PC-9 (cell line): ENCODE data around the gene RARB. TPM values are rescaled to one million over a fixed set of nuclear protein-coding genes. Genes with fewer than 3 reads are reported as not detected.

Experiments used
- BruUV-seq: library from RNA; stranded (reverse); fragments of 400-500 nt; replicated peaks from 2 replicates; lab custom pipeline; 2021; lab: Mats Ljungman, UMichigan
- CTCF ChIA-PET: fragments of 300-600 bp; sonication (Branson Sonifier 250); formaldehyde crosslinking; loops from one replicate; lab custom pipeline; 2022; ENCODE audit warnings: antibody characterized with exemption; lab: Charles Lee
- POLR2A ChIA-PET: fragments of 300-600 bp; sonication (Branson Sonifier 250); formaldehyde crosslinking; loops from one replicate; lab custom pipeline; 2022; ENCODE audit warnings: antibody characterized with exemption; ENCODE audit not compliant: unreplicated experiment; lab: Charles Lee
- DNase-seq, 2 experiments: peaks; one replicate each; pipeline versions ENCODE4 v3.0.0 to v3.0.0-alpha.2; 2015 to 2022; ENCODE audit warnings: mixed read lengths in 1 of 2
- H2AFZ ChIP-seq: fragments of 200-600 bp; sonication (generic); 2 replicates; pipeline ENCODE4 v1.8.1; 2017; ENCODE audit warnings: antibody characterized with exemption
- H3F3A ChIP-seq: fragments of 200-600 bp; sonication (generic); 2 replicates; pipeline ENCODE4 v1.8.1; 2017; ENCODE audit warnings: antibody characterized with exemption, mild to moderate bottlenecking, low read depth; ENCODE audit not compliant: insufficient read depth
- H3K27ac ChIP-seq: fragments of 200-600 bp; sonication (generic); 2 replicates; pipeline ENCODE4 v1.6.1; 2016; ENCODE audit warnings: mixed run types
- H3K27me3 ChIP-seq: fragments of 200-600 bp; sonication (generic); 2 replicates; pipeline ENCODE4 v1.6.1; 2016; ENCODE audit warnings: low read depth, mixed run types; ENCODE audit not compliant: insufficient read depth
- H3K36me3 ChIP-seq: fragments of 200-600 bp; sonication (generic); 2 replicates; pipeline ENCODE4 v1.6.1; 2016; ENCODE audit warnings: low read depth, mixed run types
- H3K4me1 ChIP-seq: fragments of 200-600 bp; sonication (generic); replicated peaks from 2 replicates; pipeline ENCODE4 v1.6.1; 2016; ENCODE audit warnings: mixed run types; ENCODE audit not compliant: insufficient read depth
- H3K4me2 ChIP-seq: fragments of 200-600 bp; sonication (generic); 2 replicates; pipeline ENCODE4 v1.6.1; 2017; ENCODE audit warnings: mixed run types
- H3K4me3 ChIP-seq: fragments of 200-600 bp; sonication (generic); 2 replicates; pipeline ENCODE4 v1.6.1; 2016; ENCODE audit warnings: mixed run types
- H3K79me2 ChIP-seq: fragments of 200-600 bp; sonication (generic); 2 replicates; pipeline ENCODE4 v1.6.1; 2017; ENCODE audit warnings: low read depth, mixed run types
- H3K9me2 ChIP-seq: fragments of 200-600 bp; sonication (generic); 2 replicates; pipeline ENCODE4 v1.8.1; 2017; ENCODE audit warnings: mild to moderate bottlenecking; ENCODE audit not compliant: insufficient read depth
- H3K9me3 ChIP-seq: fragments of 200-600 bp; sonication (generic); 2 replicates; pipeline ENCODE4 v1.8.1; 2016; ENCODE audit warnings: low read depth; ENCODE audit not compliant: insufficient read depth
- H4K20me1 ChIP-seq: fragments of 200-600 bp; sonication (generic); 2 replicates; pipeline ENCODE4 v1.8.1; 2017; ENCODE audit not compliant: insufficient read depth
- EZH2 ChIP-seq: fragments of 200-600 bp; sonication (generic); IDR thresholded peaks from 2 replicates; pipeline ENCODE4 v1.8.0; 2017; ENCODE audit warnings: antibody characterized with exemption, low read depth
- intact Hi-C: fragments of 100-400 bp; cut with micrococcal nuclease; formaldehyde crosslinking; loops from one replicate; pipeline ENCODE4 v1.10.0; 2022; ENCODE audit not compliant: unreplicated experiment
- total RNA-seq: library from RNA; stranded (reverse); gene quantifications from 2 replicates; pipeline ENCODE4 v1.2.3, GENCODE V29; 2021
- TF ChIP-seq, protein P1 (sequence below): fragments of 200-600 bp; sonication (generic); conservative IDR thresholded peaks from 2 replicates; pipeline ENCODE4 v1.6.1; 2017; ENCODE audit warnings: mixed run types, antibody characterized with exemption, mild to moderate bottlenecking, moderate library complexity

Gene RARB
- total RNA-seq, 1 experiment from 2014 or later: 1.0 TPM

DNA sequence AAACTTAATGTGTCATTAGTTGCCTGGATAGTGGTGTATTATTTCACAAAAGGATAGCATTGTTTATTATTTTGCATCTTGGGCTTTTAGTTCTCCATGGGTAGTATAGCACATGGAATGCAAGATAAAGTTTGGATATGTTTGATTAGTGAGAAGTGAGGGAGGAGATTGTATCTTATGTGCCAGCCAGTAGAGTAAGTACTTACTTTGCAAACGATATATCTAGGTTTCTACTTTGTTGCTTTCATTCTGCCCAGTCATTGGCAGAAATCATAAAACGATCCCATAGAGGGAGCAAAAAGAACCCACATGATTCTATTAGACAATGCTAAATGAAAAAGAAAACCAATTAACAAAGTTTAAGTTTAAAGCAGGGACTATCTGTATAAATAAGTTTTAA lies 105.3 kb downstream of the RARB start:
- ChIA-PET CTCF (no interaction called here), POLR2A (no interaction called here)
- H3F3A ChIP-seq: no peaks in the 10 kb centered on the region
- no peak overlapping the region for H3K4me2 ChIP-seq
- TF ChIP-seq EZH2: no peak
- TF ChIP-seq, protein P1, sequence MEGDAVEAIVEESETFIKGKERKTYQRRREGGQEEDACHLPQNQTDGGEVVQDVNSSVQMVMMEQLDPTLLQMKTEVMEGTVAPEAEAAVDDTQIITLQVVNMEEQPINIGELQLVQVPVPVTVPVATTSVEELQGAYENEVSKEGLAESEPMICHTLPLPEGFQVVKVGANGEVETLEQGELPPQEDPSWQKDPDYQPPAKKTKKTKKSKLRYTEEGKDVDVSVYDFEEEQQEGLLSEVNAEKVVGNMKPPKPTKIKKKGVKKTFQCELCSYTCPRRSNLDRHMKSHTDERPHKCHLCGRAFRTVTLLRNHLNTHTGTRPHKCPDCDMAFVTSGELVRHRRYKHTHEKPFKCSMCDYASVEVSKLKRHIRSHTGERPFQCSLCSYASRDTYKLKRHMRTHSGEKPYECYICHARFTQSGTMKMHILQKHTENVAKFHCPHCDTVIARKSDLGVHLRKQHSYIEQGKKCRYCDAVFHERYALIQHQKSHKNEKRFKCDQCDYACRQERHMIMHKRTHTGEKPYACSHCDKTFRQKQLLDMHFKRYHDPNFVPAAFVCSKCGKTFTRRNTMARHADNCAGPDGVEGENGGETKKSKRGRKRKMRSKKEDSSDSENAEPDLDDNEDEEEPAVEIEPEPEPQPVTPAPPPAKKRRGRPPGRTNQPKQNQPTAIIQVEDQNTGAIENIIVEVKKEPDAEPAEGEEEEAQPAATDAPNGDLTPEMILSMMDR: no peak
- BruUV-seq: no TSS peak
- no peak overlapping the region for H2AFZ ChIP-seq
- H3K79me2 ChIP-seq: no peaks in the 10 kb centered on the region
- H3K27ac ChIP-seq: no peak overlapping the region
- H3K9me3 ChIP-seq: peaks cover 8% of the 10 kb centered on the region; the same call in 1 of the 2 replicates
- no peaks in the 10 kb centered on the region for H4K20me1 ChIP-seq
- no peak overlapping the region for H3K4me3 ChIP-seq
- no peaks in the 10 kb centered on the region for H3K9me2 ChIP-seq
- H3K27me3 ChIP-seq: no peaks in the 10 kb centered on the region
- no peaks in the 10 kb centered on the region for H3K4me1 ChIP-seq
- no peaks in the 10 kb centered on the region for H3K36me3 ChIP-seq
- intact Hi-C loops: no loop called here
- no peak for DNase-seq

DNA sequence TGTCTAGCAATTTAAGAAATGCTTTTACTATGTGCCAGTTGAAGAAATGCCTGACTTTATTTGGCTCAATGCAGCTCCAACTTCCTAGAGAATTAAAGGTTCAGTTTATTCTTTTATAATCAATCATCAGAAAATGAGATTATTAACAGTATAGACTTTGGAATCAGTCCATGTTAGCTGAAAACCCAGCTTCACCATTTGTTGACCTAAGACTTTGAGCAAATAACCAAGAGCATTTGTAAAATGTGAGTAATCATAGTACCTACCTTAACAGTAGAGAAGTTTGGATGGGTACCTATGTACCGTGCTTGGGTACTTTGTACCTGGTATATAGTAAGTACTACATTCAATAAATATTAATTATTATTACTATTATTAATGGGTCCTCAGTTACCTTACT lies 105.9 kb downstream of the RARB start:
- H4K20me1 ChIP-seq: no peaks in the 10 kb centered on the region
- H3K9me3 ChIP-seq: peaks cover 8% of the 10 kb centered on the region; the same call in 1 of the 2 replicates
- TF ChIP-seq, protein P1: no peak
- TF ChIP-seq EZH2: no peak
- H3K27ac ChIP-seq: no peak overlapping the region
- no TSS peak for BruUV-seq
- CTCF ChIA-PET: no interaction called here
- intact Hi-C loops: no loop called here
- H2AFZ ChIP-seq: no peak overlapping the region
- no peaks in the 10 kb centered on the region for H3K4me1 ChIP-seq
- no peak for DNase-seq
- no peak overlapping the region for H3K4me3 ChIP-seq
- H3K79me2 ChIP-seq: no peaks in the 10 kb centered on the region
- H3K27me3 ChIP-seq: no peaks in the 10 kb centered on the region
- no peak overlapping the region for H3K4me2 ChIP-seq
- H3K9me2 ChIP-seq: no peaks in the 10 kb centered on the region
- POLR2A ChIA-PET: no interaction called here
- no peaks in the 10 kb centered on the region for H3K36me3 ChIP-seq
- H3F3A ChIP-seq: no peaks in the 10 kb centered on the region

GRCh38 chr3:25536521-25537391 lies 108.7 kb downstream of the RARB start:
- ChIA-PET POLR2A (no interaction called here), CTCF (no interaction called here)
- DNase-seq: no peak
- Histone ChIP-seq H3K27me3 (no peaks in the 10 kb centered on the region), H3K4me3 (no peak overlapping the region), H3K4me2 (no peak overlapping the region), H3K79me2 (no peaks in the 10 kb centered on the region), H3K27ac (no peak overlapping the region), H2AFZ (no peak overlapping the region), H3K4me1 (no peaks in the 10 kb centered on the region), H3K36me3 (no peaks in the 10 kb centered on the region), H3F3A (no peaks in the 10 kb centered on the region), H4K20me1 (no peaks in the 10 kb centered on the region), H3K9me2 (no peaks in the 10 kb centered on the region), H3K9me3 (peaks cover 8% of the 10 kb centered on the region; the same call in 1 of the 2 replicates)
- TF ChIP-seq, protein P1: no peak
- no peak for TF ChIP-seq EZH2
- intact Hi-C loops: no loop called here
- BruUV-seq: no TSS peak
